ENCODE measurements around the gene CLIC5.

CLIC5 gene

GRCh38 chr6:45990162-45990561, 25.5 kb downstream of the CLIC5 start:
- DNase-seq (ENCODE audit: low read depth in 1 of 2, low spot score in 1 of 2): no peak
- TF ChIP-seq SPI1 (IDR thresholded peaks at IDR 0.05; ENCODE audit: borderline replicate concordance, low read depth) (no peak), POLR2AphosphoS5 (IDR thresholded peaks at IDR 0.05; ENCODE audit: low read depth) (no peak), GABPA (IDR thresholded peaks at IDR 0.05; ENCODE audit: low read depth) (no peak), CTCF (IDR thresholded peaks at IDR 0.05; ENCODE audit: insufficient read depth, low read length) (no peak)
- TF ChIP-seq, protein P1, sequence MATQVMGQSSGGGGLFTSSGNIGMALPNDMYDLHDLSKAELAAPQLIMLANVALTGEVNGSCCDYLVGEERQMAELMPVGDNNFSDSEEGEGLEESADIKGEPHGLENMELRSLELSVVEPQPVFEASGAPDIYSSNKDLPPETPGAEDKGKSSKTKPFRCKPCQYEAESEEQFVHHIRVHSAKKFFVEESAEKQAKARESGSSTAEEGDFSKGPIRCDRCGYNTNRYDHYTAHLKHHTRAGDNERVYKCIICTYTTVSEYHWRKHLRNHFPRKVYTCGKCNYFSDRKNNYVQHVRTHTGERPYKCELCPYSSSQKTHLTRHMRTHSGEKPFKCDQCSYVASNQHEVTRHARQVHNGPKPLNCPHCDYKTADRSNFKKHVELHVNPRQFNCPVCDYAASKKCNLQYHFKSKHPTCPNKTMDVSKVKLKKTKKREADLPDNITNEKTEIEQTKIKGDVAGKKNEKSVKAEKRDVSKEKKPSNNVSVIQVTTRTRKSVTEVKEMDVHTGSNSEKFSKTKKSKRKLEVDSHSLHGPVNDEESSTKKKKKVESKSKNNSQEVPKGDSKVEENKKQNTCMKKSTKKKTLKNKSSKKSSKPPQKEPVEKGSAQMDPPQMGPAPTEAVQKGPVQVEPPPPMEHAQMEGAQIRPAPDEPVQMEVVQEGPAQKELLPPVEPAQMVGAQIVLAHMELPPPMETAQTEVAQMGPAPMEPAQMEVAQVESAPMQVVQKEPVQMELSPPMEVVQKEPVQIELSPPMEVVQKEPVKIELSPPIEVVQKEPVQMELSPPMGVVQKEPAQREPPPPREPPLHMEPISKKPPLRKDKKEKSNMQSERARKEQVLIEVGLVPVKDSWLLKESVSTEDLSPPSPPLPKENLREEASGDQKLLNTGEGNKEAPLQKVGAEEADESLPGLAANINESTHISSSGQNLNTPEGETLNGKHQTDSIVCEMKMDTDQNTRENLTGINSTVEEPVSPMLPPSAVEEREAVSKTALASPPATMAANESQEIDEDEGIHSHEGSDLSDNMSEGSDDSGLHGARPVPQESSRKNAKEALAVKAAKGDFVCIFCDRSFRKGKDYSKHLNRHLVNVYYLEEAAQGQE (IDR thresholded peaks at IDR 0.05; ENCODE audit: insufficient replicate concordance, low read depth): no peak
- H3K4me3 ChIP-seq (replicated peaks; ENCODE audit: insufficient read depth, low read length): no peak overlapping the region
- peaks cover 6% of the 10 kb centered on the region for H3K27me3 ChIP-seq (ENCODE audit: insufficient read depth, poor library complexity, severe bottlenecking)
- H3K27ac ChIP-seq (replicated peaks): no peak overlapping the region

GRCh38 chr6:45988635-45989034, 27.0 kb downstream of the CLIC5 start:
- no peak overlapping the region for H3K27ac ChIP-seq (replicated peaks)
- H3K4me3 ChIP-seq (replicated peaks; ENCODE audit: insufficient read depth, low read length): no peak overlapping the region
- no peak for DNase-seq (ENCODE audit: low read depth in 1 of 2, low spot score in 1 of 2)
- peaks cover 6% of the 10 kb centered on the region for H3K27me3 ChIP-seq (ENCODE audit: insufficient read depth, poor library complexity, severe bottlenecking)
- TF ChIP-seq, protein P1 (IDR thresholded peaks at IDR 0.05; ENCODE audit: insufficient replicate concordance, low read depth): no peak
- TF ChIP-seq GABPA (IDR thresholded peaks at IDR 0.05; ENCODE audit: low read depth) (no peak), CTCF (IDR thresholded peaks at IDR 0.05; ENCODE audit: insufficient read depth, low read length) (no peak)

GRCh38 chr6:45987856-45988255, 27.8 kb downstream of the CLIC5 start:
- TF ChIP-seq GABPA (IDR thresholded peaks at IDR 0.05; ENCODE audit: low read depth): no peak
- TF ChIP-seq POLR2AphosphoS5 (IDR thresholded peaks at IDR 0.05; ENCODE audit: low read depth): no peak
- TF ChIP-seq, protein P1 (IDR thresholded peaks at IDR 0.05; ENCODE audit: insufficient replicate concordance, low read depth): no peak
- no peak for TF ChIP-seq SPI1 (IDR thresholded peaks at IDR 0.05; ENCODE audit: borderline replicate concordance, low read depth)
- TF ChIP-seq CTCF (IDR thresholded peaks at IDR 0.05; ENCODE audit: insufficient read depth, low read length): no peak
- Histone ChIP-seq H3K4me3 (replicated peaks; ENCODE audit: insufficient read depth, low read length) (no peak overlapping the region), H3K27ac (replicated peaks) (no peak overlapping the region), H3K27me3 (ENCODE audit: insufficient read depth, poor library complexity, severe bottlenecking) (peaks cover 6% of the 10 kb centered on the region)
- DNase-seq (ENCODE audit: low read depth in 1 of 2, low spot score in 1 of 2): no peak

Data from HL-60 (cell line).